Measurements from ENCODE around the gene RPS14. TPM values are rescaled to one million over a fixed set of nuclear protein-coding genes. Genes with fewer than 3 reads are reported as not detected.

Gene RPS14
- total RNA-seq, 2 donors from 2014 or later, result 1,239 to 1,275 TPM

DNA sequence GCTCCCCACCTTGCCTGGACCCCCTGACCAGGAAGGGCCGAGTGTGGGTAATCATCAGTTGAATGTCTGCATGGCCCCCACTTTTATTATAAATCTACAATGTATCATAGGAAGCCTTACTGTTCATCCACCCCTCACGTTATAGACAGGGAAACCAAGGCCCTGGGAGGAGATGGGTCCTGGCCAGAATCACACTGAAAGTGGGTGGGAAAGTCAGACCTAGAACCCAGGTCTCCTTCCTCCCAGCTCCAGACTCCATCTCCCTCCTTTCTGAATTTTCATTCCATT, 53.9 kb downstream of the RPS14 start:
- ATAC-seq (no peak), DNase-seq (no peak)
- intact Hi-C loops (cut with DNase I), result no loop called here

DNA sequence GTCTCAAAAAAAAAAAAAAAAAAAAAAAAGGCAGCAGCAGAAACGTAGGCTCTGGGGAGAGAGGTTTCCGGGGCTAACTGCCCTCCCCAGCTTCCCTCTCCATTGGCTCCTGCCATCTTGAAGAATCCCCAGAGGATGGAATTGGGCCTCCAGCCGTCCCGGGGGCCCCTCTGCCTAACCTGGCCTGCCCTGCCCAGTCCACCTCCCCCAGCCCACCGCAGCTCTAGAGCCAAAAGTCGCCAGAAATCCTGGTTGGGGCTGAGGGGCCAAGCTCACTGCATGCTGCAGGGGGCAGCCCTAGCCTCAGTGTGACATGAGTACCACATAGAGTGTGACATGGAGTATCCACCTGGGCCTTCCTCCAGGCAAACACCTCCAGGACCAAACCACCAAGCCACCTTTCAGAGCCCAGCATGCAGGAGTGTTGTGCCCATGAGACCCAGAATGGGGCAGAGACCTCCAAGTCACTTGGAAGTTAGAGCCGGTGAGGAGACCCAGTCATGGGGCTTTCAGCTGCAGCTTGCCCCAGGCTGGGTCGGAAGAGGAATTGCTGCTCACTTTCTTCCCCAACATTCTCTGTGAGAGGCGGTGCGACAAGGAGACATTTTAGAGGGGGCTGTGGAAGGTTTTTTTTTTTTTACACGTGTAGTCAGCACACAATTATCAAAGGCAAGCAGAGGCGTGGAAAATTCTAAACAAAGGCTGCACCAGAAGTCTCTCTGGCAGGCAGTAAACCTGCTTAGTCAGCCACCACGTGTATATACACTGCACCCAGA, 54.4 kb downstream of the RPS14 start:
- intact Hi-C loops (cut with DNase I), result no loop called here
- no peak for DNase-seq
- no peak for ATAC-seq

GRCh38 chr5:150394131-150394530, 55.4 kb downstream of the RPS14 start:
- ATAC-seq (no peak), DNase-seq (no peak)
- intact Hi-C loops (cut with DNase I), result no loop called here

GRCh38 chr5:150393096-150393645, 56.4 kb downstream of the RPS14 start:
- DNase-seq, result no peak
- intact Hi-C loops (cut with DNase I), result no loop called here
- ATAC-seq, result no peak

DNA sequence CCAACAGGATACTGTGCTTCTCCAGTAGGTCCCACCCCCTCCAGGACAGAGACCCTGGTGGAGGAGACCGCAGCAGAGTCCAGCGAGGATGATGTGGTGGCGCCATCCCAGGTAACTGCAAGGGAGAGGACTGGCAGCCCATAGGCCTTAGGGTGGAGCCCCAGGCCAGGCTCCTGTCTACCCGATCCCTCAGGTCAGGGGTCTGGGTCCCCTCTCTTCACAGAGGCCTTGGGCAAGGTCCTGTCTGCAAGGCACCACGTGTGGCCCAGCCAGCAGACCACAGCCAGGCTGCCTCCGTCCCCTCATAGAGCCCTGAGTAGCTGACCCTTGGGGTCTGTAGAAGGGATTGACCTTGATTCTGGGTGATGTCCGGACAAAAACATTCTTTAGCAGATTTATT, 56.9 kb downstream of the RPS14 start:
- no peak for ATAC-seq
- intact Hi-C loops (cut with DNase I), result no loop called here

More for the DNA sequence above, 56.9 kb downstream of the RPS14 start:
- no peak for DNase-seq

Other genes starting within 250 kb of the RPS14 start
- gene CAMK2A, start 160.0 kb downstream of the RPS14 start, total RNA-seq, result 10 to 100 TPM; 10.8 to 16.3 TPM
- under 1 TPM; 0.68 to 0.84 TPM for gene ARSI, start 146.8 kb downstream of the RPS14 start, total RNA-seq
- 10 to 100 TPM; 17.4 to 18.5 TPM for gene TCOF1, start 92.0 kb downstream of the RPS14 start, total RNA-seq
- 100 to 1,000 TPM; 255 to 433 TPM for gene CD74, start 36.8 kb downstream of the RPS14 start, total RNA-seq
- 10 to 100 TPM; 59.3 to 71.2 TPM for gene NDST1, start 58.4 kb upstream of the RPS14 start, total RNA-seq
- gene SYNPO, start 190.9 kb upstream of the RPS14 start, total RNA-seq, result 100 to 1,000 TPM; 503 to 769 TPM
- 1 to 10 TPM; 2.9 to 3.0 TPM for gene MYOZ3, start 211.5 kb upstream of the RPS14 start, total RNA-seq